HepG2 (cell line): Measurements from ENCODE around the gene PDP2. TPM values are rescaled to one million over a fixed set of nuclear protein-coding genes. Genes with fewer than 3 reads are reported as not detected.

ENCODE experiments used
- ATAC-seq: fragments of 200-7000 bp; cut with Tn5 transposase; 3 replicates; pipeline ENCODE4 v1.9.1; 2020; ENCODE audit warnings: mild to moderate bottlenecking, moderate library complexity
- BruUV-seq: library from RNA; stranded (reverse); fragments of 400-500 nt; replicated peaks from 2 replicates; lab custom pipeline; 2021; lab: Mats Ljungman, UMichigan
- CTCF ChIA-PET: fragments of 300-600 bp; formaldehyde crosslinking; extraction: SDS; loops from one replicate; lab custom pipeline; 2021; ENCODE audit warnings: low total read pairs, inconsistent platforms, low intra/inter-chr PET ratio; lab: Yijun Ruan, JAX
- POLR2A ChIA-PET: fragments of 350-600 bp; sonication (Branson Sonifier 250); formaldehyde crosslinking; loops from one replicate; lab custom pipeline; 2020; ENCODE audit warnings: antibody characterized with exemption, inconsistent platforms; lab: Yijun Ruan, JAX
- DNase-seq: peaks from one replicate; pipeline ENCODE4 v3.0.0-alpha.2; 2015; ENCODE audit warnings: low spot score
- FAIRE-seq: peaks from 3 replicates; lab custom pipeline; 2011; peaks lifted over from hg19 to GRCh38; lab: Jason Lieb, UNC
- H2AFZ ChIP-seq: one replicate; pipeline ENCODE4 v1.6.1; 2011; ENCODE audit warnings: low read length, inconsistent platforms
- H3K27ac ChIP-seq: fragments of 300-600 bp; 3 replicates; pipeline ENCODE4 v1.8.0; 2011; ENCODE audit warnings: mixed run types, mild to moderate bottlenecking, mixed read lengths, low read length, inconsistent platforms; ENCODE audit not compliant: insufficient read depth; ENCODE audit errors: extremely low read length
- H3K27me3 ChIP-seq, 2 experiments: fragments of 200-600 bp in 1 of 2; 2 replicates in 1 of 2; 3 replicates in 1 of 2; pipeline versions ENCODE4 v1.6.0 to v1.8.0; 2011; ENCODE audit warnings: low read length in 2 of 2, mild to moderate bottlenecking in 2 of 2, moderate library complexity in 2 of 2, inconsistent platforms in 1 of 2; ENCODE audit not compliant: insufficient read depth in 2 of 2, control insufficient read depth in 1 of 2
- H3K36me3 ChIP-seq, 2 experiments: fragments of 200-600 bp in 1 of 2; replicated peaks in 1 of 2; 2 replicates in 1 of 2; 3 replicates in 1 of 2; pipeline versions ENCODE4 v1.5.1 to v1.8.0; 2011; ENCODE audit warnings: low read length in 2 of 2, inconsistent platforms in 1 of 2; ENCODE audit not compliant: insufficient read depth in 2 of 2, control insufficient read depth in 1 of 2
- H3K4me1 ChIP-seq: 2 replicates; pipeline ENCODE4 v1.5.1; 2012; ENCODE audit warnings: low read length, inconsistent platforms; ENCODE audit not compliant: insufficient read depth
- H3K4me2 ChIP-seq: 2 replicates; pipeline ENCODE4 v1.6.0; 2011; ENCODE audit warnings: low read depth, low read length, inconsistent platforms
- H3K4me3 ChIP-seq, 3 experiments: fragments of 200-600 bp in 1 of 3; sonication (generic), shearing (Covaris generic) in 1 of 3; replicated peaks in 1 of 3; 2 replicates each; pipeline ENCODE4 v1.5.1; 2011 to 2016; ENCODE audit warnings: low read length in 3 of 3, inconsistent platforms in 2 of 3, low read depth in 2 of 3, mild to moderate bottlenecking in 2 of 3, control low read depth in 1 of 3, mixed read lengths in 1 of 3; ENCODE audit not compliant: insufficient read depth in 1 of 3
- H3K79me2 ChIP-seq: one replicate; pipeline ENCODE4 v1.6.1; 2011; ENCODE audit warnings: low read length, inconsistent platforms; ENCODE audit not compliant: insufficient read depth
- H3K9ac ChIP-seq: 2 replicates; pipeline ENCODE4 v1.6.0; 2011; ENCODE audit warnings: mild to moderate bottlenecking, low read depth, low read length, inconsistent platforms; ENCODE audit not compliant: insufficient read depth
- H3K9me3 ChIP-seq: 2 replicates; pipeline ENCODE4 v1.5.1; 2012; ENCODE audit warnings: mild to moderate bottlenecking, low read length
- H4K20me1 ChIP-seq: 2 replicates; pipeline ENCODE4 v1.6.0; 2011; ENCODE audit warnings: inconsistent platforms, mild to moderate bottlenecking, low read length, moderate library complexity; ENCODE audit not compliant: insufficient read depth
- ADNP ChIP-seq: sonication (generic); formaldehyde crosslinking; IDR thresholded peaks from 2 replicates; pipeline ENCODE4 v1.4.0; 2020; ENCODE audit warnings: missing genetic modification reagents
- CBX1 ChIP-seq: IDR thresholded peaks from one replicate; pipeline ENCODE4 v1.6.1; 2016; ENCODE audit warnings: antibody characterized with exemption, low read depth
- CERS6 ChIP-seq: sonication (generic); formaldehyde crosslinking; IDR thresholded peaks from 2 replicates; pipeline ENCODE4 v1.5.0; 2020; ENCODE audit warnings: missing genetic modification reagents
- CHD4 ChIP-seq: fragments of 200-600 bp; sonication (generic); IDR thresholded peaks from 2 replicates; pipeline ENCODE4 v1.7.0; 2017; ENCODE audit warnings: mild to moderate bottlenecking, low read length, borderline replicate concordance
- HDAC1 ChIP-seq: sonication (generic); formaldehyde crosslinking; IDR thresholded peaks from 2 replicates; pipeline ENCODE4 v1.5.1; 2020; ENCODE audit warnings: mild to moderate bottlenecking, missing genetic modification reagents
- HNRNPLL ChIP-seq: fragments of 200-400 bp; formaldehyde crosslinking; IDR thresholded peaks from 2 replicates; pipeline ENCODE4 v1.6.1; 2017; ENCODE audit warnings: mild to moderate bottlenecking, low read depth, low read length; ENCODE audit not compliant: poor library complexity, severe bottlenecking
- KDM1A ChIP-seq: IDR thresholded peaks from 2 replicates; pipeline ENCODE4 v1.6.1; 2016; ENCODE audit warnings: missing compliant biosample characterization
- POLR2AphosphoS2 ChIP-seq: IDR thresholded peaks from 2 replicates; pipeline ENCODE4 v1.6.1; 2011; ENCODE audit warnings: low read depth, low read length, improper control_type of control experiment
- RCOR2 ChIP-seq: IDR thresholded peaks from 2 replicates; pipeline ENCODE4 v1.6.1; 2016; ENCODE audit warnings: missing biosample characterization, missing genetic modification reagents
- SKI ChIP-seq: fragments of 450-650 bp; IDR thresholded peaks from one replicate; pipeline ENCODE4 v1.6.1; 2018; ENCODE audit warnings: mild to moderate bottlenecking; ENCODE audit not compliant: partially characterized antibody
- ZMYM3 ChIP-seq: sonication (generic); formaldehyde crosslinking; IDR thresholded peaks from 2 replicates; pipeline ENCODE4 v1.5.1; 2020; ENCODE audit warnings: mild to moderate bottlenecking, missing genetic modification reagents
- ZNF430 ChIP-seq: sonication (generic); formaldehyde crosslinking; IDR thresholded peaks from 2 replicates; pipeline ENCODE4 v1.9.0; 2021; ENCODE audit warnings: mild to moderate bottlenecking, missing genetic modification reagents
- ZNF629 ChIP-seq: sonication (generic); formaldehyde crosslinking; conservative IDR thresholded peaks from 2 replicates; pipeline ENCODE4 v1.5.0; 2020; ENCODE audit warnings: missing genetic modification reagents
- ZNF761 ChIP-seq: sonication (generic); formaldehyde crosslinking; conservative IDR thresholded peaks from 2 replicates; pipeline ENCODE4 v1.4.0; 2020; ENCODE audit warnings: mild to moderate bottlenecking, missing genetic modification reagents
- WGBS: methylation state at CpG from one replicate; pipeline ENCODE4 v1.1.6; 2017; ENCODE audit warnings: low lambda C conversion rate; 5-methylcytosine and 5-hydroxymethylcytosine counted together
- in situ Hi-C: cut with HindIII; loops from 2 replicates; pipeline ENCODE4 v1.10.0; 2017; ENCODE audit warnings: low pct_unique_long_range_greater_than_20kb; ENCODE audit not compliant: extremely low pct_ligation_motif_present
- intact Hi-C: fragments of 100-400 bp; cut with micrococcal nuclease; formaldehyde crosslinking; loops from one replicate; pipeline ENCODE4 v1.10.0; 2022; ENCODE audit not compliant: unreplicated experiment
- polyA plus RNA-seq, 8 experiments: library from polyadenylated mRNA; depleted of rRNA in 3 of 8; stranded (reverse) in 7 of 8; unstranded in 1 of 8; fragments of >200 nt; fragmentation: Illumina TruSeq in 4 of 8; extraction: Trizol in 4 of 8; gene quantifications; 2 replicates each; pipeline versions ENCODE4 v1.2.1 to v1.2.3, GENCODE V29; 2011 to 2016; ENCODE audit warnings: low read depth in 4 of 8, missing spikeins in 1 of 8, mixed read lengths in 1 of 8; ENCODE audit not compliant: insufficient read depth in 1 of 8
- total RNA-seq, 5 experiments: library from RNA; depleted of rRNA; stranded (reverse); fragments of >200 nt; fragmentation: Illumina TruSeq; extraction: Trizol; gene quantifications; 2 replicates each; pipeline ENCODE4 v1.2.3, GENCODE V29; 2016; ENCODE audit warnings: low read depth in 1 of 5

The PDP2 gene
- total and polyA plus RNA-seq, 2 of the 13 experiments (the other 11 are each of a cell fraction or from before 2014, with no cell fraction given): 12.8 to 15.8 TPM

GRCh38 chr16:66898933-66899309 lies 18.6 kb downstream of the PDP2 start:
- DNase-seq (no peak), ATAC-seq (no peak), FAIRE-seq (no peak)
- no peaks in the 10 kb centered on the region for H4K20me1 ChIP-seq
- H3K9ac ChIP-seq: no peak overlapping the region
- no peaks in the 10 kb centered on the region for H3K79me2 ChIP-seq
- CTCF ChIA-PET: no interaction called here
- TF ChIP-seq ZNF629 (CRISPR knock-in tag) (peak; percentile 96), ZNF430 (CRISPR knock-in tag) (peak; percentile 33; the same call in 1 of the 2 replicates), CBX1 (peak; percentile 15), HDAC1 (CRISPR knock-in tag) (no peak), SKI (no peak), POLR2AphosphoS2 (no peak), HNRNPLL (no peak), ZNF761 (0 out of 2 replicates have a peak, but pooled peaks have one; percentile 32), KDM1A (CRISPR knock-in tag) (peak; percentile 27; the same call in 1 of the 2 replicates), CERS6 (CRISPR knock-in tag) (no peak), ZMYM3 (CRISPR knock-in tag) (peak; percentile 59), RCOR2 (CRISPR knock-in tag) (0 out of 2 replicates have a peak, but pooled peaks have one; percentile 39), ADNP (CRISPR knock-in tag) (0 out of 2 replicates have a peak, but pooled peaks have one; percentile 17), CHD4 (peak; percentile 94)
- no peak overlapping the region for H3K27ac ChIP-seq
- no peaks in the 10 kb centered on the region for H3K9me3 ChIP-seq
- peaks cover 0 to 2% of the 10 kb centered on the region in 2 experiments; a peak in 1 of 5 replicates for H3K27me3 ChIP-seq
- H2AFZ ChIP-seq: no peak overlapping the region
- peak overlapping the region; percentile 71 for H3K4me2 ChIP-seq
- POLR2A ChIA-PET: interaction anchor here (1.0 to 10.3 kb wide), 4 partner anchors 21 to 45 kb away, joined by 3 to 86 read pairs (median 3); partner anchors contain the start of genes CDH16 and CIAO2B
- H3K36me3 ChIP-seq: no peaks in the 10 kb centered on the region
- intact Hi-C loops (loop anchor here (10.0 kb wide), 1 partner anchor 256 kb away; the partner anchor contains the start of genes B3GNT9, FBXL8 and TRADD), in situ Hi-C loops (no loop called here)
- no TSS peak for BruUV-seq
- H3K4me3 ChIP-seq: no peak overlapping the region
- peaks cover 84% of the 10 kb centered on the region for H3K4me1 ChIP-seq
- 43% methylated on average over 2 of the region's 2 CpGs for WGBS
